Spleen (tissue), 11 donors: ENCODE results near the gene CGAS. TPM values are rescaled to one million over a fixed set of nuclear protein-coding genes. Genes with fewer than 3 reads are reported as not detected.

ENCODE experiments used
- DNase-seq: peaks from one replicate; pipeline ENCODE4 v3.0.0-alpha.2; 2020
- H3K27ac ChIP-seq, 8 donors: fragments of 200-600 bp; sonication (generic) in 7 of 8; 1 replicate in 4 of 8; 2 replicates in 4 of 8; pipeline versions ENCODE4 v1.5.0 to v1.8.0; 2016 to 2021; ENCODE audit warnings: inconsistent platforms in 4 of 8, mild to moderate bottlenecking in 4 of 8, moderate library complexity in 1 of 8
- H3K27me3 ChIP-seq, 7 donors: fragments of 200-600 bp; sonication (generic) in 6 of 7; replicated peaks in 1 of 7; 1 replicate in 4 of 7; 2 replicates in 3 of 7; pipeline versions ENCODE4 v1.5.0 to v1.8.0; 2016 to 2021; ENCODE audit warnings: inconsistent platforms in 3 of 7, mild to moderate bottlenecking in 1 of 7
- H3K36me3 ChIP-seq, 6 donors: fragments of 200-600 bp; sonication (generic) in 5 of 6; 1 replicate in 4 of 6; 2 replicates in 2 of 6; pipeline versions ENCODE4 v1.5.0 to v1.8.0; 2016 to 2021; ENCODE audit warnings: inconsistent platforms in 2 of 6
- H3K4me1 ChIP-seq, 6 donors: fragments of 200-600 bp; sonication (generic) in 5 of 6; 1 replicate in 3 of 6; 2 replicates in 3 of 6; pipeline versions ENCODE4 v1.5.0 to v1.8.0; 2016 to 2021; ENCODE audit warnings: inconsistent platforms in 3 of 6
- H3K4me3 ChIP-seq, 8 donors: fragments of 200-600 bp; sonication (generic) in 7 of 8; 1 replicate in 4 of 8; 2 replicates in 4 of 8; pipeline versions ENCODE4 v1.5.0 to v1.8.0; 2016 to 2021; ENCODE audit warnings: inconsistent platforms in 4 of 8, mild to moderate bottlenecking in 4 of 8, moderate library complexity in 2 of 8
- H3K9me3 ChIP-seq, 8 donors: fragments of 200-600 bp; sonication (generic) in 7 of 8; 1 replicate in 4 of 8; 2 replicates in 4 of 8; pipeline versions ENCODE4 v1.5.0 to v1.8.0; 2016 to 2021; ENCODE audit warnings: inconsistent platforms in 4 of 8
- POLR2A ChIP-seq, 3 donors: fragments of 450-650 bp; IDR thresholded peaks; one replicate each; pipeline ENCODE4 v1.5.1; 2017; ENCODE audit warnings: antibody characterized with exemption in 3 of 3, mild to moderate bottlenecking in 1 of 3
- POLR2AphosphoS5 ChIP-seq, 3 donors: sonication (generic); formaldehyde crosslinking; IDR thresholded peaks; one replicate each; pipeline ENCODE4 v1.5.1; 2017; ENCODE audit warnings: antibody characterized with exemption in 3 of 3
- WGBS, 5 donors: extraction: QIAGEN DNeasy Blood & Tissue Kit in 3 of 5; methylation state at CpG; one replicate each; pipeline versions ENCODE4 v1.1.5 to v1.1.7; 2013 to 2018; 5-methylcytosine and 5-hydroxymethylcytosine counted together
- intact Hi-C: fragments of 100-400 bp; cut with DNase I; formaldehyde crosslinking; loops from one replicate; pipeline ENCODE4 v1.15.0; 2023; ENCODE audit warnings: low total_unique reads
- polyA plus RNA-seq, 3 donors: library from polyadenylated mRNA; stranded (reverse); fragments of 200-250 nt; gene quantifications; one replicate each; pipeline ENCODE4 v1.2.1, GENCODE V29; 2013
- total RNA-seq, 7 donors: library from RNA; depleted of rRNA in 3 of 7; stranded (reverse); fragments of >200 nt in 3 of 7; fragmentation: NEBNext Ultra II Directional in 4 of 7; extraction: Animal tissue kit (Norgen Biotek cat#: 25700) in 4 of 7; gene quantifications; one replicate each; pipeline versions ENCODE4 v1.1.0 to v1.2.1, GENCODE V29; 2016 to 2021
- TF ChIP-seq, protein P1 (sequence below), 11 experiments: fragments of 200-600 bp in 7 of 11; fragments of 450-650 bp in 4 of 11; sonication (generic) in 4 of 11; IDR thresholded peaks in 8 of 11; conservative IDR thresholded peaks in 3 of 11; 1 replicate in 7 of 11; 2 replicates in 4 of 11; pipeline versions ENCODE4 v1.4.0 to v1.8.0; 2016 to 2021; ENCODE audit warnings: antibody characterized with exemption in 11 of 11, inconsistent platforms in 4 of 11, mild to moderate bottlenecking in 1 of 11
- donor health status: healthy with polysubstance abuse.
- donor health status: DM: no; HTN: no; CAD: no; lungs with moderate emphysema.
- donor health status: DM: no; HTN: no; CAD: no.
- donor health status: Bipolar disorder and iron deficiency.
- donor health status: healthy.
- donor health status: DM: no; HTN: no; CAD: no.
- donor health status: DM: yes; HTN: yes; CAD: no.

Gene CGAS
- total and polyA plus RNA-seq, 10 donors = 3.2 to 24.3 (median 17.7) TPM

DNA sequence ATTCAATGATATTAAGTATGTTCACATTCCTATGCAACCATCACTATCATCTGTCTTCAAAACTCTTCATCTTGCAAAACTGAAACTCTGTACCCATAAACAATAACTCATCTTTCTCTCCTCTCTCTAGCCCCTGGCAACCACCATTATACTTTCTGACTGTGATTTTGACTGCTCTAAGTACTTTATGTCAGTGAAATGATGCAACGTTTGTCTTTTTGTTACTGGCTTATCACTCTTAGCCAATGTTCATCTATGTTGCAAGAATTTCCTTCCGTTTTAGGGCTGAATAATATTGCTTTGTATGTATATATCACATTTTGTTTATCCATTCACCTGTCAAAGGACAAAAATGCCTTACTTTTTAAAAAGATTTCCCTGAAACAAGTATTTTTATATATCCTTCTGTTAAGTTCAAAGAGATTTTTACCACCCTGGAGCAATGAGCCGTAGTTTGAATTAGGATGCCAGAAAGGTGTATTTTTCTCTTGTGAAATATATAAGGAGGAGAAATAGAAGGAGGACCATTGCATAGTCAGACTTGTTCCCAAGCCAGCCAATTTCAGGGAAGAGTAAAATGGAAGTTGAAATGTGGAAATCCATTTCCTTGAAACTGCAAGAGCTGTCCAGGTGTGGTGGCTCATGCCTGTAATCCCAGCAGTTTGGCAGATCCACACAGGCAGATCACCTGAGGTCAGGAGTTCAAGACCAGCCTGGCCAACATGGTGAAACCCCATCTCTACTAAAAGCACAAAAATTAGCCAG is 4.0 kb upstream of the CGAS start:
- no peak overlapping the region for H3K4me3 ChIP-seq
- H3K9me3 ChIP-seq = no peaks in the 10 kb centered on the region
- peak overlapping the region in 6 of 8 donors; percentile 16 to 86 (median 77) for H3K27ac ChIP-seq
- WGBS, 5 donors = 38 to 61% (median 50%) methylated on average over 3 of the region's 3 CpGs
- H3K4me1 ChIP-seq = peaks cover 0 to 77% (median 26%) of the 10 kb centered on the region in 6 donors
- intact Hi-C loops = no loop called here
- no peaks in the 10 kb centered on the region for H3K36me3 ChIP-seq
- TF ChIP-seq POLR2AphosphoS5 (IDR thresholded peaks at IDR 0.05) (no peak), POLR2A (IDR thresholded peaks at IDR 0.05) (no peak)
- TF ChIP-seq, protein P1, sequence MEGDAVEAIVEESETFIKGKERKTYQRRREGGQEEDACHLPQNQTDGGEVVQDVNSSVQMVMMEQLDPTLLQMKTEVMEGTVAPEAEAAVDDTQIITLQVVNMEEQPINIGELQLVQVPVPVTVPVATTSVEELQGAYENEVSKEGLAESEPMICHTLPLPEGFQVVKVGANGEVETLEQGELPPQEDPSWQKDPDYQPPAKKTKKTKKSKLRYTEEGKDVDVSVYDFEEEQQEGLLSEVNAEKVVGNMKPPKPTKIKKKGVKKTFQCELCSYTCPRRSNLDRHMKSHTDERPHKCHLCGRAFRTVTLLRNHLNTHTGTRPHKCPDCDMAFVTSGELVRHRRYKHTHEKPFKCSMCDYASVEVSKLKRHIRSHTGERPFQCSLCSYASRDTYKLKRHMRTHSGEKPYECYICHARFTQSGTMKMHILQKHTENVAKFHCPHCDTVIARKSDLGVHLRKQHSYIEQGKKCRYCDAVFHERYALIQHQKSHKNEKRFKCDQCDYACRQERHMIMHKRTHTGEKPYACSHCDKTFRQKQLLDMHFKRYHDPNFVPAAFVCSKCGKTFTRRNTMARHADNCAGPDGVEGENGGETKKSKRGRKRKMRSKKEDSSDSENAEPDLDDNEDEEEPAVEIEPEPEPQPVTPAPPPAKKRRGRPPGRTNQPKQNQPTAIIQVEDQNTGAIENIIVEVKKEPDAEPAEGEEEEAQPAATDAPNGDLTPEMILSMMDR (IDR thresholded peaks at IDR 0.05 in 8 of 11, conservative IDR thresholded peaks at IDR 0.05 in 3 of 11) = no peak
- H3K27me3 ChIP-seq = no peaks in the 10 kb centered on the region
- no peak for DNase-seq

DNA sequence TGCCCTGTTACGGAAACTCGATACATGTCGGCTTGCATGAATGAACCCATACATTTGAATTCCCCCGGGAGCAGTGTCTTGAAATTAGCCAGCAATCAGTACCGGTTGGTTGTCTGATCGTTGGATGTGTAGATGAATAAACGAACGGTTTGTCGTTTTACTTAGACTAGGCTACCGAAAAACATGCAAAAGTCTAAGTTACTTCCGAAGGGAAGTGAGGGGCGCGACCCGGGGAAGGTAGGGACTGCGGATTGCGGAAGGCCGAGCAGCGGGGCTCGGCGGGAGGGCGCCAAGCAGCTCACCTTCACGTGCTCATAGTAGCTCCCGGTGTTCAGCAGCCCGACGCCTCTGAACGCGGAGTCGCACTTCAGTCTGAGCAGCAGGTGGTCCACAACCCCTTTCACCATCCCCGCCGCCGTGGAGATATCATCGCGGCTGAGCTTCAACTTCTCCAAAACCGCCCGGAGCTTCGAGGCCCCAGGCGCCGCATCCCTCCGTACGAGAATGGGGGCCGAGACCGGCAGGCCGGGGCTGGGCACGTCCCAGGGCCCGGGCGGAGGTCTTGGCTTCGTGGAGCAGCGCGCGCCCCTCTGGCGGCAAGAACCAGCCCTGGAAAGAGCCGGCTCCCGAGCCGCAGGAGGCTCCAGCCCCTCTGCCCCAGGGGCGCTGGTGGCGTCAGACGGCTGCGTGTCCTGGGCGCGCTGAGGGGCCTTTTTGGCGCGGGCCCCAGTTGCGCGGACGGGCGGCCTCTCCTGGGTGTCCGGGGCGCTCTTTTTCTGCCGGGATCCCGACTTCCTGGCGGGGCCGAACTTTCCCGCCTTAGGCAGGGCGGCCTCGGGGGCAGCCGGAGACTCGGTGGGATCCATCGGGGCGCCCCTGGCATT is 632 bp downstream of the CGAS start:
- intact Hi-C loops = no loop called here

DNA sequence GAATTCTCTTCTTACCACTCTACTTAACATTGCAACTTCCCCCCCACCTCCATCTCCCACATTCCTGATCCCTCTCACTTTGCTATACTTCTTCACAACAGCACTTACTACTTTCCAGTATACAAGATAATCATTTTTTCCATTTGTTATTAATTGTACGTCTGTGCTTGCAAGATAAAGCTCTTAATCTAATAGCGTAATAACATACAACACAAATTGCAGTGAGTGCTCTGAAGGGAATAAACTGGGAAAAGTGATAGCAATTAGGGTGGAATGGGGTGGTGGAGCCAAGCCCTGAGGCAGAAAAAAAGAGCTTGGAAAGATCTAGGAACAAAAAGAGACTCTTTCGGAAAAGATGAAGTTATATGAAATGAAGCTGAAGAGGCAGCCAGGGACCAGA is 8.5 kb downstream of the CGAS start:
- no peaks in the 10 kb centered on the region for H3K9me3 ChIP-seq
- peaks cover 0 to 59% (median 10%) of the 10 kb centered on the region in 6 donors for H3K4me1 ChIP-seq
- 95 to 98% (median 97%) methylated on average over 3 of the region's 3 CpGs for whole genome bisulfite sequencing, 5 donors
- no peak for DNase-seq
- peaks cover 0 to 93% (median 40%) of the 10 kb centered on the region in 6 donors for H3K36me3 ChIP-seq
- TF ChIP-seq POLR2AphosphoS5 (IDR thresholded peaks at IDR 0.05) (no peak), POLR2A (IDR thresholded peaks at IDR 0.05) (no peak)
- TF ChIP-seq, protein P1 (IDR thresholded peaks at IDR 0.05 in 8 of 11, conservative IDR thresholded peaks at IDR 0.05 in 3 of 11) = no peak
- intact Hi-C loops = no loop called here
- H3K4me3 ChIP-seq = no peak overlapping the region
- H3K27ac ChIP-seq = no peak overlapping the region
- no peaks in the 10 kb centered on the region for H3K27me3 ChIP-seq

More for the DNA sequence above, 632 bp downstream of the CGAS start:
- peak; percentile 92 for DNase-seq
- TF ChIP-seq, protein P1 (IDR thresholded peaks at IDR 0.05 in 8 of 11, conservative IDR thresholded peaks at IDR 0.05 in 3 of 11) = peak in 1 of 11 experiments; percentile 6
- TF ChIP-seq POLR2AphosphoS5 (IDR thresholded peaks at IDR 0.05) (peak; percentile 69 to 77 (median 74)), POLR2A (IDR thresholded peaks at IDR 0.05) (no peak)
- Histone ChIP-seq H3K4me1 (peaks cover 5 to 93% (median 37%) of the 10 kb centered on the region in 6 donors), H3K36me3 (peaks cover 0 to 25% (median 0%) of the 10 kb centered on the region in 6 donors), H3K27me3 (no peaks in the 10 kb centered on the region), H3K9me3 (no peaks in the 10 kb centered on the region), H3K4me3 (peak overlapping the region; percentile 67 to 96 (median 85)), H3K27ac (peak overlapping the region; percentile 89 to 96 (median 94))
- 0 to 2% (median 0%) methylated on average over 37 to 79 of the region's 79 CpGs for WGBS, 5 donors
